NCI-H526 treated with DMSO at 0.1 percent for 48 hours (cell line): Measurements from ENCODE around the gene ERGIC2.
"Not testable (repeated sequence)": the region's sequence is repeated elsewhere in the genome, so short reads cannot be mapped to it uniquely, and the experiment has no call there.

ENCODE experiments used
- DNase-seq: peaks from one replicate; lab custom pipeline; 2025; lab: John Stamatoyannopoulos, UW

Gene ERGIC2, protein sequence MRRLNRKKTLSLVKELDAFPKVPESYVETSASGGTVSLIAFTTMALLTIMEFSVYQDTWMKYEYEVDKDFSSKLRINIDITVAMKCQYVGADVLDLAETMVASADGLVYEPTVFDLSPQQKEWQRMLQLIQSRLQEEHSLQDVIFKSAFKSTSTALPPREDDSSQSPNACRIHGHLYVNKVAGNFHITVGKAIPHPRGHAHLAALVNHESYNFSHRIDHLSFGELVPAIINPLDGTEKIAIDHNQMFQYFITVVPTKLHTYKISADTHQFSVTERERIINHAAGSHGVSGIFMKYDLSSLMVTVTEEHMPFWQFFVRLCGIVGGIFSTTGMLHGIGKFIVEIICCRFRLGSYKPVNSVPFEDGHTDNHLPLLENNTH

GRCh38 chr12:29380536-29381523 lies at the start of gene ERGIC2:
ERGIC2 (minus strand) TSS chr12:29381172; CDS start chr12:29371633, 9,539 bp downstream.
- DNase-seq: peak; percentile 98

DNA sequence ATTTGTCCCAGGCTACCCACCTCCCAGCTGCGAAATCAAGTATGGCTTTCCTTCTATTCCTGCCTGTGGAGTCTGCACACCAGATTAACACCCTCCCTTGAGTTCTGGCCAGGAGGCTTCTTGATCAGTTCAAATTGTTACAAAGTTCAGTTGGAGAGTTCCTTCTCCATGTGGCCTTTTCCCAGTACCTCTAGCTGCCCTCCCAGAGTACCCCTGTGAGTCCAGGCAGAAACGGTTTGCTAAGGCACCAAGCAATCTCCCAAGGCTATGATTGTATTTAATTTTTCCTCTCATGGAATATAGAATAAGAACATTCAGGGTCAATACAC lies 49.7 kb upstream of the ERGIC2 start:
- no peak for DNase-seq

GRCh38 chr12:29429999-29430715 lies 49.2 kb upstream of the ERGIC2 start:
- DNase-seq: no peak

DNA sequence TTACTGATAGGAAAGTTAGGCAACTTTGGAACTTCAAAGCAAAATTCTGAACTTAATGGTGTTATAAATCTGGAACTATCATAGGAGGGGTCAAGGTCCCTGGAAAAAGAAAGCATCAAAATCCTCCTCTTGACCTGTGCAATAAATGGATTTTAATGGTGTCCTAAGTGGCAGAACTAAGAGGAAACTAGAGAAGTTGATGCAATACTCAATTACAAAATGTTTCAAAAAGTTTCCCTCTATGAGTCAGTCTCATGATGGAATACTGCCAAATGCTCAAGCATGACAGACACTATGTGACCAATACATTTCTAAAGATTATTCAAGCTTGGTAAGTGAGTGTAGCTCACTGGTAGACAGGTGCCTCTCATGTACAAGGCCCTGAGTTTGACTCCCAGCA lies 47.7 kb upstream of the ERGIC2 start:
- no peak for DNase-seq

GRCh38 chr12:29427964-29428363 lies 47.0 kb upstream of the ERGIC2 start:
- no peak for DNase-seq

DNA sequence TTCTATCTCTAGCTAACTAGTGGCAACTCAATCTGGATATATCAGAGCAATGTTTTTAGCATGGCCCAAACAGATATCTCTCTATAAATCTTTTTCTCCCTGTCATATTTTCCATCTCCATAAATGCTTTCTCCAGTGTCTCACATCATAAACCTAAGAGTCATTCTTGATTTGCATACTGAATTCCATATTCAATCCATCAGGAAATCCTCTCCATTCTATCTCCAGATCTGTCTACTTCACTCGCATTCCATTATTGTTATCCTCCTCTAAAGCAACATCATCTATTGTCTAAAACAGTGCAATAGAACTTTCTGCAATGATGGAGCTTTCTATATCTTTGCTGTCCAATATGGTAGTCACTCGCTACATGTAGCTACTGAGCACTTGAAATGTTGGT lies 45.5 kb upstream of the ERGIC2 start:
- DNase-seq: no peak

- DNase-seq: no peak
Measured at GRCh38 chr12:29425722-29426121, 44.8 kb upstream of the ERGIC2 start.

DNA sequence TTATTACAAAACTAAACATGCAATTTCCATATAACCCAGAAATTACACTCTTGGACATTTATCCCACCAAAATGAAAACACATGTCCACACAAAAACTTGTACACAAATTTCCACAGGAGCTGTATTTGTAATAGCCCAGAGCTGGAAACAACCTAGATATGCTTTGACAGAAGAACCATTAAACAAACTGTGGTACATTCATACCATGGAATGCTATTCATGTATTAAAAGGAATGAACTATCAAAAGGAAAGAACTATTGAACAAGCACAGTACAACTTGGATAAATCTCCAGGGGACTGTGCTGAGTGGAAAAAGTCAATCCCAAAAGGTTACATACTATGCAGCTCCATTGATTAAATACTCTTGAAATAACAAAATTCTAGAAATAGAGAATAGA lies 35.8 kb upstream of the ERGIC2 start:
- no peak for DNase-seq

- no peak for DNase-seq
Measured at GRCh38 chr12:29415111-29415510, 34.1 kb upstream of the ERGIC2 start.

GRCh38 chr12:29414368-29414767 lies 33.4 kb upstream of the ERGIC2 start:
- DNase-seq: no peak

- no peak for DNase-seq
Measured at GRCh38 chr12:29405561-29405960, 24.6 kb upstream of the ERGIC2 start.

- DNase-seq: no peak
Measured at GRCh38 chr12:29403991-29404390, 23.0 kb upstream of the ERGIC2 start.

DNA sequence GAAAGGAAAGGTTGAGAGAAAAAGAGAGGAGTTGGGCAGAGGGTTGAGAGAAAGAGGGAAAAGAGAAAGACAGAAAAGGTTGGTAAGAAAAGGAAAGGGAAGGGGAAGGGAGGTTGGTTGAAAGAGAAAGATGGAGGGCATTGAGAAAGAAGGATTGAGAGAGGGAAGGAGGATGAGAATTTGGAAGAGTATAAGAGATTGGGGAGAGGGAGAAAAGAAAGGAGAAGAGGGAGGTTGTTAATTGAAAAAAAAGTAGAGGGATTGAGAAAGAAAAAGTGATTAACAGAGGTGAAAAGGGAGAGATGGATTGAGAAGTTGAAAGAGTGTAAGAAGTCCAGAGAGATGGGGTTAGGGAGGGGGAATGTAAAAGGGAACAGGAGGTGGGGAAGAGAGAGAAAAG lies 21.5 kb upstream of the ERGIC2 start:
- DNase-seq: no peak

DNA sequence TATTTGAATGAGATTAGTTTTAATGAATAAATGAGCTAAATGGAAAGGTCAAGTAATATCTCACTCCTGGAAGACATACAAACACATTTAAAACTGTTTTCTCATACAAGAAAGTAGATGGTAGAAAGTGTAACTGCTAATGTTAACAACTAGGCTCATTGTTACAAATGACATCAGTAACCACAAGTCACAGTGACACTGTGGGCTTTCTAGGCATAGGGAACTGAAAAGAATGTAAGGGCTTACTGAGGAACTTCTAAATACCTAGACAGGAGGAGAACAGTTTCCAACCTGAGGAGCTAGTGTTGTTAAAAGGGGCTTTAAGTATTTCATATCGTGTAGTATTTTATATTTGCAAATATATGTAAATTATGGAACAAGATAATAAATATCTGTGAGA lies 17.5 kb upstream of the ERGIC2 start:
- no peak for DNase-seq

DNA sequence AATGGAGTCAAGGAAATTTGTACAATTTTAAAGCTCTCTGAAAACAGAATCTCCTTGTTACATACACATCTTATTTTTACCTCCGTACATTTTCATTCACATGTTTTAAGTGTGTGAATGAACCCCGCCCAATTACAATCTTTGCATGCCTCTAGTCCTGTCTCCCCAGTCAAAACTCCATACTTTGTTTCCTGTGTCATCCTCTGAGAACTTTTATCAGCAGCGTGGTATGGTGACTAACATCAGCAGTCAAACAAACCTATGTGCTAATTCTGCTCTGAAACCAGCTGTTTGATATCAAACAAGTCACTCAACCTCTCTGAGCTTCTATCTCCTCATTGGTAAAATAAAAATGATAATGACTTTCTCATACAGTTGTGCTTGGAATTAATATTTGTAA lies 15.8 kb upstream of the ERGIC2 start:
- no peak for DNase-seq

GRCh38 chr12:29395356-29395755 lies 14.4 kb upstream of the ERGIC2 start:
- DNase-seq: no peak

GRCh38 chr12:29390419-29390818 lies 9.4 kb upstream of the ERGIC2 start:
- DNase-seq: not testable (repeated sequence)

DNA sequence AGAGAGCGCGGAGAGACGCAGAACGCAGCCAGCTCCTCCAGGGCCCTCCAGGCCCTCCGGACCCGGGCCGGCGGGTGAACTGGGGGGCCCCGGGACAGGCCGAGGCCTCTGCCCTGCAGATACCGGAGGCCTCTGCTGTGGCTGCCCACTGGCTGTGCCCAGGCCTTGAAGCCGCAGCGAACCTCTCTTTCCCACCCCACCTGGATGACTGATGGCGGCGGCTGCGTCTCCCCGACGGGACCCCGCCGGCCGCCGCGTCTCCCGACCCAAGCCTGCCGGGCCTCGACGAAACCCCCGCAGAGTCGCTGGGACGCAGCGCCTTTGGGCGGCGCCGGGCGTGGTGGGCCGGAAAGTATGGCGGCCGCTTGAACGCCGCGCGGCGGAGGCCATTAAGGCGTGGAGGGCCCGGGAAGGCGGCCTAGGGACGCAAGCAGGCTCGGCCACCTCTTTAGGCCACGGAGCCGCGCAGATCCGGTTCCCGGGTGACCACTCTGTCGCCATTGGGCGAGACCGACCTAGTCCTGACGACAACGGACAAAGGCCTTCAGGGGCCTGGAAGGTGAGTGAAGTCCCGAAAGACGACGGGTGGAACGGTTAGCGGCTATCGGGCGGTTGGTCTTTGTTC lies 8.4 kb upstream of the ERGIC2 start:
- no peak for DNase-seq

DNA sequence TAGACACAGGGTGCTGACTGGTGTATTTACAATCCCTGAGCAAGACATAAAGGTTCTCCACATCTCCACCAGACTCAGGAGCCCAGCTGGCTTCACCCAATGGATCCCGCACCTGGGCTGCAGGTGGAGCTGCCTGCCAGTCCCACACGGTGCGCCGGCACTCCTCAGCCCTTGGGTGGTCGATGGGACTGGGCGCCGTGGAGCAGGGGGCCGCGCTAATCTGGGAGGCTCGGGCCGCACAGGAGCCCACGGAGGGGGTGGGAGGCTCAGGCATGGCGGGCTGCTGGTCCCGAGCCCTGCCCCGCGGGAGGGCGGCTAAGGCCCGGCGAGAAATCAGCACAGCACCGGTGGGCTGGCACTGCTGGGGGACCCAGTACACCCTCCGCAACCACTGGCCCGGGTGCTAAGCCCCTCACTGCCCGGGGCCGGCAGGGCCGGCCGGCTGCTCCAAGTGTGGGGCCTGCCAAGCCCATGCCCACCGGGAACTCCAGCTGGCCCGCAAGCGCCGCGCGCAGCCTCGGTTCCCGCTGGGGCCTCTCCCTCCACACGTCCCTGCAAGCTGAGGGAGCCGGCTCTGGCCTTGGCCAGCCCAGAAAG lies 5.2 kb upstream of the ERGIC2 start:
- DNase-seq: not testable (repeated sequence)

DNA sequence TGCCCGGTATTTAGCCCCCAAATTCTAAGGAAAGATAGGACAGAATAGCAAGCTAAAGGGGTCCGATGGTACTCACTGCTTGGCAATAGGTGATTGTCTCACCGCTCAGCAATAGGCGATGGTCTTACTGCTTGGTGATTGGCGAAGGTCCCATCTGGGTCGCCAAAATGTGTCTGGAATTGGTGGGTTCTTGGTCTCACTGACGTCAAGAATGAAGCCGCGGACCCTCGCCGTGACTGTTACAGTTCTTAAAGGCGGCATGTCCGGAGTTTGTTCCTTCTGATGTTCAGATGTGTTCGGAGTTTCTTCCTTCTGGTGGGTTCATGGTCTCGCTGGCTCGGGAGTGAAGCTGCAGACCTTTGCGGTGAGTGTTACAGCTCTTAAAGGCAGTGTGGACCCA lies 4.2 kb upstream of the ERGIC2 start:
- DNase-seq: not testable (repeated sequence)

- no peak for DNase-seq
Measured at GRCh38 chr12:29382251-29382650, 1.3 kb upstream of the ERGIC2 start.

DNA sequence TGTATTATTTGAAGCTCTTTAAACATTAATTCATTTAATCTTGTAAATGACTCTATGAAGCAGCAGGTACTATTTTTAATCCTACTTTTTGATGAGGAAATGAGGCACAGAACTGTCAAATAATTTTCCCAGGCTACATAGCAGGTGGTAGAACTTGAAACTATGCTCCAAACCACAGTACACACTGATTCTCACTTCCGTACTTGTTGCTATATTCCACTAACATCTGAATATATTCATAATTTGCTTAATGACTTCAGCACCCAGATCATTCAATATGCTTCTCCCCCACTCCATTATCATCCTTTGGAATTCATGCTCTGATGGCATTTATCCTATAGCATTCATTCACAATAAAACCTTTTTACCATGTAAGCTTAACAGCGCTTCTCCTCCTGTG lies 4.9 kb downstream of the ERGIC2 start:
- DNase-seq: no peak
